Liver (tissue), 9 donors: Measurements from ENCODE around the gene LLGL2. TPM values are rescaled to one million over a fixed set of nuclear protein-coding genes. Genes with fewer than 3 reads are reported as not detected.

Source experiments
- DNase-seq: peaks from one replicate; pipeline ENCODE4 v3.0.0-alpha.2; 2017; ENCODE audit warnings: low spot score
- H3K27ac ChIP-seq, 2 donors: one replicate each; pipeline ENCODE4 v1.7.0; 2013; ENCODE audit warnings: inconsistent platforms in 2 of 2, low read length in 2 of 2, control low read depth in 1 of 2, low read depth in 1 of 2, mild to moderate bottlenecking in 1 of 2
- H3K27me3 ChIP-seq, 4 donors: one replicate each; pipeline versions ENCODE4 v1.6.1 to v1.7.0; 2013; ENCODE audit warnings: low read length in 3 of 4, inconsistent platforms in 1 of 4, mild to moderate bottlenecking in 1 of 4, moderate library complexity in 1 of 4; ENCODE audit not compliant: control insufficient read depth in 4 of 4, insufficient read depth in 4 of 4
- H3K36me3 ChIP-seq, 4 donors: one replicate each; pipeline versions ENCODE4 v1.6.1 to v1.7.0; 2013; ENCODE audit warnings: low read length in 3 of 4, mild to moderate bottlenecking in 3 of 4, low read depth in 1 of 4, moderate library complexity in 1 of 4; ENCODE audit not compliant: control insufficient read depth in 4 of 4, insufficient read depth in 3 of 4
- H3K4me1 ChIP-seq, 4 donors: one replicate each; pipeline versions ENCODE4 v1.6.1 to v1.7.0; 2013; ENCODE audit warnings: low read length in 3 of 4, mild to moderate bottlenecking in 3 of 4, moderate library complexity in 1 of 4; ENCODE audit not compliant: control insufficient read depth in 4 of 4, insufficient read depth in 4 of 4
- H3K4me3 ChIP-seq, 3 donors: one replicate each; pipeline versions ENCODE4 v1.6.1 to v1.7.0; 2013; ENCODE audit warnings: low read length in 3 of 3, control low read depth in 1 of 3, low read depth in 1 of 3, mild to moderate bottlenecking in 1 of 3
- H3K9ac ChIP-seq, 2 donors: one replicate each; pipeline ENCODE4 v1.7.0; 2013; ENCODE audit warnings: low read length in 2 of 2, mild to moderate bottlenecking in 2 of 2, moderate library complexity in 2 of 2, control low read depth in 1 of 2, low read depth in 1 of 2
- H3K9me3 ChIP-seq, 4 donors: one replicate each; pipeline versions ENCODE4 v1.6.1 to v1.7.0; 2013; ENCODE audit warnings: low read length in 3 of 4; ENCODE audit not compliant: control insufficient read depth in 4 of 4
- EGR1 ChIP-seq, 2 donors: IDR thresholded peaks; 2 replicates each; pipeline ENCODE4 v1.6.1; 2016 to 2018; ENCODE audit warnings: antibody characterized with exemption in 2 of 2, low read depth in 2 of 2
- FOXA1 ChIP-seq: IDR thresholded peaks from 2 replicates; pipeline ENCODE4 v1.6.1; 2016; ENCODE audit warnings: antibody characterized with exemption
- FOXA2 ChIP-seq: IDR thresholded peaks from 2 replicates; pipeline ENCODE4 v1.6.1; 2016; ENCODE audit warnings: antibody characterized with exemption
- GABPA ChIP-seq, 2 donors: IDR thresholded peaks in 1 of 2; conservative IDR thresholded peaks in 1 of 2; 2 replicates each; pipeline ENCODE4 v1.6.1; 2016; ENCODE audit warnings: antibody characterized with exemption in 2 of 2, mild to moderate bottlenecking in 1 of 2, moderate library complexity in 1 of 2
- HNF4G ChIP-seq: IDR thresholded peaks from 2 replicates; pipeline ENCODE4 v1.6.1; 2016; ENCODE audit warnings: antibody characterized with exemption
- JUND ChIP-seq, 2 donors: IDR thresholded peaks; 2 replicates each; pipeline ENCODE4 v1.6.1; 2016; ENCODE audit warnings: antibody characterized with exemption in 2 of 2
- NR2F2 ChIP-seq: IDR thresholded peaks from 2 replicates; pipeline ENCODE4 v1.6.1; 2016; ENCODE audit warnings: antibody characterized with exemption
- RAD21 ChIP-seq, 2 donors: IDR thresholded peaks; 2 replicates each; pipeline ENCODE4 v1.6.1; 2016; ENCODE audit warnings: antibody characterized with exemption in 2 of 2, mild to moderate bottlenecking in 2 of 2
- RXRA ChIP-seq, 2 donors: IDR thresholded peaks; 2 replicates each; pipeline ENCODE4 v1.6.1; 2017 to 2018; ENCODE audit warnings: antibody characterized with exemption in 2 of 2, mild to moderate bottlenecking in 1 of 2
- SP1 ChIP-seq: IDR thresholded peaks from 2 replicates; pipeline ENCODE4 v1.6.1; 2018; ENCODE audit warnings: antibody characterized with exemption, mild to moderate bottlenecking
- TAF1 ChIP-seq: conservative IDR thresholded peaks from 2 replicates; pipeline ENCODE4 v1.6.1; 2016; ENCODE audit warnings: antibody characterized with exemption, mild to moderate bottlenecking
- YY1 ChIP-seq: IDR thresholded peaks from 2 replicates; pipeline ENCODE4 v1.6.1; 2016; ENCODE audit warnings: antibody characterized with exemption, mild to moderate bottlenecking
- WGBS: extraction: QIAGEN DNeasy Blood & Tissue Kit; methylation state at CpG from one replicate; pipeline ENCODE4 v1.1.7; 2013; 5-methylcytosine and 5-hydroxymethylcytosine counted together
- polyA plus RNA-seq, 2 donors: library from polyadenylated mRNA; stranded (reverse) in 1 of 2; unstranded in 1 of 2; fragments of 200-250 nt in 1 of 2; fragments of >200 nt in 1 of 2; fragmentation: Nextera tagmentation in 1 of 2; extraction: Ambion mirVana in 1 of 2; gene quantifications; one replicate each; pipeline versions ENCODE4 v1.2.1 to v1.2.3, GENCODE V29; 2013 to 2015
- total RNA-seq, 2 donors: library from RNA; depleted of rRNA; stranded (reverse); fragments of >200 nt; gene quantifications; one replicate each; pipeline ENCODE4 v1.2.3, GENCODE V29; 2014
- TF ChIP-seq, protein P1 (sequence below): IDR thresholded peaks from 2 replicates; pipeline ENCODE4 v1.6.1; 2016; ENCODE audit warnings: antibody characterized with exemption
- TF ChIP-seq, protein P2 (sequence below): IDR thresholded peaks from 2 replicates; pipeline ENCODE4 v1.6.1; 2016; ENCODE audit warnings: antibody characterized with exemption
- TF ChIP-seq, protein P3 (sequence below): IDR thresholded peaks from 2 replicates; pipeline ENCODE4 v1.6.1; 2016; ENCODE audit warnings: antibody characterized with exemption
- TF ChIP-seq, protein P4 (sequence below): IDR thresholded peaks from 2 replicates; pipeline ENCODE4 v1.6.1; 2016; ENCODE audit warnings: antibody characterized with exemption, mild to moderate bottlenecking
- TF ChIP-seq, protein P5 (sequence below): fragments of 150-350 bp; IDR thresholded peaks from 2 replicates; pipeline ENCODE4 v1.5.1; 2017; ENCODE audit warnings: improper control_type of control experiment, low read depth, low read length; ENCODE audit not compliant: missing input control
- donor health status: healthy.
- donor health status: healthy.
- donor health status: healthy.
- donor health status: healthy.
- donor health status: healthy.

LLGL2 gene
- total and polyA plus RNA-seq, 4 donors: 23.2 to 69.6 (median 38.5) TPM

DNA sequence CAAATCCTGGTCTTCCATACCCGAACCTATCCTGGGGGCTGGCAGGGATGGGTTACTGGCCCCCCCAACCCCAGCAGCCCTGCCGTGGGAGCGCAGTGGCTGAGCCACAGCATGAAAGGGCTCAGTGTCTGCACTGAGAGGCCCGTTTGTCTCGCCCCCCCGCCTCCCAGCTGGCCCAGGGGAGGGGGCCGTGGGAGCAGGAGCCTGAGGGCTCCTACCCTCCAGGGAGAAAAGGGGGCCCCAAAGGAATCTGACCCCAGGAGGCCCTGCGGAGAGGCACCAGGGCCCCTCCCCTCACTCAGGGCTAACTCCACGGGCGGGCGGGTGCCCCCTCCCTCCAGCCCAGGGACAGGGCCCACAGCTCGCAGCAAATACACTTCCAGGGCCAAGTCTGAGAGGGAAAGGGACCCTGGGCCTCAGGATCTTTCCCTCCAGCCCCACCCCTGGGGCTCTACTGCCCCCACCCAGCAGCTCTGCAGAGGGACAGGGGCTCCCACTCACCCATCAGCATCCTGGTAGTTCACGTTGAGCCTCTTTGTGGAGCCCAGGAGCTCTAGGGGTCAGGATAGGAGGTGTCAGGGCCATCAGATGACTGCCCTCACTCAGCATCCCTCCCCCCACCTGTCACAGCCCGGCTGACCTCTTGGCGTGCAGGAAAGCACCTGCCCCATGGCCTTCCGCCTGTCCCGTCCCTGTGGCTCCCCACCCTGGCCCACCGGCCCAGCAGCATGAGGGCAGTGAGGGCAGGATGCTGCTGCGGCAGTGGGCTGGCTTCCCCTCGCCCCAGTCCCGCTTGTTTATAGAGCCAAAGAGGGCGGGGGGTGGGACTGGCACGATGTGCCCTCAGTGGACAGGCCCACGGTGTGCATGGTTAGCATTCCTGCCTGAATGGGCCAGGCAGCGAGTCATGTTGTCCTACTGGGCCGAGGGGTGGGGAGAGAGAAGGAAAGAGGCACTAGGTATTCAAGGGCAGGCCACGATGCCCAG lies 17.5 kb upstream of the LLGL2 start:
- DNase-seq: no peak
- peaks cover 18 to 63% (median 46%) of the 10 kb centered on the region in 4 donors for H3K4me1 ChIP-seq
- H3K9ac ChIP-seq: no peak overlapping the region
- H3K4me3 ChIP-seq: no peak overlapping the region
- H3K9me3 ChIP-seq: no peaks in the 10 kb centered on the region
- peaks cover 0 to 15% (median 7%) of the 10 kb centered on the region in 4 donors for H3K36me3 ChIP-seq
- peak overlapping the region in 1 of 2 donors; percentile 1 for H3K27ac ChIP-seq
- 79% methylated on average over 27 of the region's 27 CpGs for WGBS
- H3K27me3 ChIP-seq: no peaks in the 10 kb centered on the region
- TF ChIP-seq NR2F2 (no peak), EGR1 (IDR thresholded peaks at IDR 0.05; ENCODE audit: low read depth in 2 of 2) (no peak), RAD21 (IDR thresholded peaks at IDR 0.05) (no peak), FOXA2 (no peak), FOXA1 (no peak), TAF1 (no peak), JUND (IDR thresholded peaks at IDR 0.05) (no peak), GABPA (IDR thresholded peaks at IDR 0.05 in 1 of 2, conservative IDR thresholded peaks at IDR 0.05 in 1 of 2) (no peak), SP1 (no peak), HNF4G (no peak), YY1 (no peak)
- TF ChIP-seq, protein P1, sequence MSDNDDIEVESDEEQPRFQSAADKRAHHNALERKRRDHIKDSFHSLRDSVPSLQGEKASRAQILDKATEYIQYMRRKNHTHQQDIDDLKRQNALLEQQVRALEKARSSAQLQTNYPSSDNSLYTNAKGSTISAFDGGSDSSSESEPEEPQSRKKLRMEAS: no peak
- TF ChIP-seq, protein P2, sequence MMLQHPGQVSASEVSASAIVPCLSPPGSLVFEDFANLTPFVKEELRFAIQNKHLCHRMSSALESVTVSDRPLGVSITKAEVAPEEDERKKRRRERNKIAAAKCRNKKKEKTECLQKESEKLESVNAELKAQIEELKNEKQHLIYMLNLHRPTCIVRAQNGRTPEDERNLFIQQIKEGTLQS: no peak
- TF ChIP-seq, protein P3, sequence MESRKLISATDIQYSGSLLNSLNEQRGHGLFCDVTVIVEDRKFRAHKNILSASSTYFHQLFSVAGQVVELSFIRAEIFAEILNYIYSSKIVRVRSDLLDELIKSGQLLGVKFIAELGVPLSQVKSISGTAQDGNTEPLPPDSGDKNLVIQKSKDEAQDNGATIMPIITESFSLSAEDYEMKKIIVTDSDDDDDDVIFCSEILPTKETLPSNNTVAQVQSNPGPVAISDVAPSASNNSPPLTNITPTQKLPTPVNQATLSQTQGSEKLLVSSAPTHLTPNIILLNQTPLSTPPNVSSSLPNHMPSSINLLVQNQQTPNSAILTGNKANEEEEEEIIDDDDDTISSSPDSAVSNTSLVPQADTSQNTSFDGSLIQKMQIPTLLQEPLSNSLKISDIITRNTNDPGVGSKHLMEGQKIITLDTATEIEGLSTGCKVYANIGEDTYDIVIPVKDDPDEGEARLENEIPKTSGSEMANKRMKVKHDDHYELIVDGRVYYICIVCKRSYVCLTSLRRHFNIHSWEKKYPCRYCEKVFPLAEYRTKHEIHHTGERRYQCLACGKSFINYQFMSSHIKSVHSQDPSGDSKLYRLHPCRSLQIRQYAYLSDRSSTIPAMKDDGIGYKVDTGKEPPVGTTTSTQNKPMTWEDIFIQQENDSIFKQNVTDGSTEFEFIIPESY: no peak
- TF ChIP-seq, protein P4, sequence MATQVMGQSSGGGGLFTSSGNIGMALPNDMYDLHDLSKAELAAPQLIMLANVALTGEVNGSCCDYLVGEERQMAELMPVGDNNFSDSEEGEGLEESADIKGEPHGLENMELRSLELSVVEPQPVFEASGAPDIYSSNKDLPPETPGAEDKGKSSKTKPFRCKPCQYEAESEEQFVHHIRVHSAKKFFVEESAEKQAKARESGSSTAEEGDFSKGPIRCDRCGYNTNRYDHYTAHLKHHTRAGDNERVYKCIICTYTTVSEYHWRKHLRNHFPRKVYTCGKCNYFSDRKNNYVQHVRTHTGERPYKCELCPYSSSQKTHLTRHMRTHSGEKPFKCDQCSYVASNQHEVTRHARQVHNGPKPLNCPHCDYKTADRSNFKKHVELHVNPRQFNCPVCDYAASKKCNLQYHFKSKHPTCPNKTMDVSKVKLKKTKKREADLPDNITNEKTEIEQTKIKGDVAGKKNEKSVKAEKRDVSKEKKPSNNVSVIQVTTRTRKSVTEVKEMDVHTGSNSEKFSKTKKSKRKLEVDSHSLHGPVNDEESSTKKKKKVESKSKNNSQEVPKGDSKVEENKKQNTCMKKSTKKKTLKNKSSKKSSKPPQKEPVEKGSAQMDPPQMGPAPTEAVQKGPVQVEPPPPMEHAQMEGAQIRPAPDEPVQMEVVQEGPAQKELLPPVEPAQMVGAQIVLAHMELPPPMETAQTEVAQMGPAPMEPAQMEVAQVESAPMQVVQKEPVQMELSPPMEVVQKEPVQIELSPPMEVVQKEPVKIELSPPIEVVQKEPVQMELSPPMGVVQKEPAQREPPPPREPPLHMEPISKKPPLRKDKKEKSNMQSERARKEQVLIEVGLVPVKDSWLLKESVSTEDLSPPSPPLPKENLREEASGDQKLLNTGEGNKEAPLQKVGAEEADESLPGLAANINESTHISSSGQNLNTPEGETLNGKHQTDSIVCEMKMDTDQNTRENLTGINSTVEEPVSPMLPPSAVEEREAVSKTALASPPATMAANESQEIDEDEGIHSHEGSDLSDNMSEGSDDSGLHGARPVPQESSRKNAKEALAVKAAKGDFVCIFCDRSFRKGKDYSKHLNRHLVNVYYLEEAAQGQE: no peak

DNA sequence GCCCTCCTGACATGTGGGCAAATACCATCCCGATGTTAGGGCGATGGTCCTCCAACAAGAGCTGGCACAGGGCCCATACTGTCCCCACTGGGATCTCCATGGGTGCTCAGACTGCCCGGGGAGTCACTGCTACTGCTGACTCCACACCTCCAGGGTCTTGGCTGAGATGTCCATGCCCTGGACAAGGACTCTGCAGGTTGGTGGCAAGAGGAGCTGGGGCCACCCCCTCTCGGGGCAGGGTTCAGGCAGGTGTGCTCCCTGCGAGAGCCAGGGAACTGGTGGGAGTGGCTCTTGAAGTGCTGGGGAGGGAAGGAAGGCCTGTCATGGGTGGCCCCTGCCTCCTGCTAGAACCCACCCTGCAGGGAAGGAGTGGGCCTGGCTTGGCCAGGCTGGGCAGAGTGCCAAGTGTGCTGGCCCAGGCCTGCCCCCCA lies 16.6 kb upstream of the LLGL2 start:
- peaks cover 14 to 64% (median 51%) of the 10 kb centered on the region in 4 donors for H3K4me1 ChIP-seq
- H3K27ac ChIP-seq: peak overlapping the region; percentile 1 to 34
- H3K4me3 ChIP-seq: no peak overlapping the region
- 69% methylated on average over 5 of the region's 5 CpGs for WGBS
- no peaks in the 10 kb centered on the region for H3K27me3 ChIP-seq
- H3K9me3 ChIP-seq: no peaks in the 10 kb centered on the region
- H3K9ac ChIP-seq: no peak overlapping the region
- H3K36me3 ChIP-seq: peaks cover 0 to 15% (median 5%) of the 10 kb centered on the region in 4 donors
- DNase-seq: no peak
- TF ChIP-seq GABPA (IDR thresholded peaks at IDR 0.05 in 1 of 2, conservative IDR thresholded peaks at IDR 0.05 in 1 of 2) (no peak), FOXA1 (no peak), JUND (IDR thresholded peaks at IDR 0.05) (no peak), EGR1 (IDR thresholded peaks at IDR 0.05; ENCODE audit: low read depth in 2 of 2) (no peak), RAD21 (IDR thresholded peaks at IDR 0.05) (no peak), TAF1 (no peak), RXRA (IDR thresholded peaks at IDR 0.05) (no peak), YY1 (no peak), NR2F2 (no peak)
- TF ChIP-seq, protein P5, sequence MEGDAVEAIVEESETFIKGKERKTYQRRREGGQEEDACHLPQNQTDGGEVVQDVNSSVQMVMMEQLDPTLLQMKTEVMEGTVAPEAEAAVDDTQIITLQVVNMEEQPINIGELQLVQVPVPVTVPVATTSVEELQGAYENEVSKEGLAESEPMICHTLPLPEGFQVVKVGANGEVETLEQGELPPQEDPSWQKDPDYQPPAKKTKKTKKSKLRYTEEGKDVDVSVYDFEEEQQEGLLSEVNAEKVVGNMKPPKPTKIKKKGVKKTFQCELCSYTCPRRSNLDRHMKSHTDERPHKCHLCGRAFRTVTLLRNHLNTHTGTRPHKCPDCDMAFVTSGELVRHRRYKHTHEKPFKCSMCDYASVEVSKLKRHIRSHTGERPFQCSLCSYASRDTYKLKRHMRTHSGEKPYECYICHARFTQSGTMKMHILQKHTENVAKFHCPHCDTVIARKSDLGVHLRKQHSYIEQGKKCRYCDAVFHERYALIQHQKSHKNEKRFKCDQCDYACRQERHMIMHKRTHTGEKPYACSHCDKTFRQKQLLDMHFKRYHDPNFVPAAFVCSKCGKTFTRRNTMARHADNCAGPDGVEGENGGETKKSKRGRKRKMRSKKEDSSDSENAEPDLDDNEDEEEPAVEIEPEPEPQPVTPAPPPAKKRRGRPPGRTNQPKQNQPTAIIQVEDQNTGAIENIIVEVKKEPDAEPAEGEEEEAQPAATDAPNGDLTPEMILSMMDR: no peak
- TF ChIP-seq, protein P4: no peak
- TF ChIP-seq, protein P2: no peak
- TF ChIP-seq, protein P1: no peak
